GM19328 (cell line): ENCODE results near the gene RPL5.

Source experiments
- ATAC-seq: cut with Tn5 transposase; IDR thresholded peaks from one replicate; pipeline ENCODE4 v1.9.1; 2021; ENCODE audit warnings: mild to moderate bottlenecking, moderate library complexity; ENCODE audit not compliant: unreplicated experiment

Gene RPL5

GRCh38 chr1:92817986-92818764 lies 13.7 kb upstream of the RPL5 start:
- ATAC-seq: no peak

- ATAC-seq: no peak
Observed at GRCh38 chr1:92820024-92820423, 11.8 kb upstream of the RPL5 start.

GRCh38 chr1:92820551-92820950 lies 11.3 kb upstream of the RPL5 start:
- ATAC-seq: no peak

- no peak for ATAC-seq
Observed at GRCh38 chr1:92822879-92823278, 9.0 kb upstream of the RPL5 start.

- no peak for ATAC-seq
Observed at GRCh38 chr1:92826792-92827191, 5.0 kb upstream of the RPL5 start.

- ATAC-seq: no peak
Observed at GRCh38 chr1:92831368-92831761, 475 bp upstream of the RPL5 start.

GRCh38 chr1:92832537-92833114 lies 786 bp downstream of the RPL5 start:
- ATAC-seq: no peak

- no peak for ATAC-seq
Observed at GRCh38 chr1:92833840-92834239, 2.0 kb downstream of the RPL5 start.

- ATAC-seq: no peak
Observed at GRCh38 chr1:92834617-92835016, 2.8 kb downstream of the RPL5 start.

- ATAC-seq: no peak
Observed at GRCh38 chr1:92837062-92837461, 5.2 kb downstream of the RPL5 start.

GRCh38 chr1:92838519-92838918 lies 6.7 kb downstream of the RPL5 start:
- no peak for ATAC-seq

- ATAC-seq: no peak
Observed at GRCh38 chr1:92839442-92839841, 7.6 kb downstream of the RPL5 start.

GRCh38 chr1:92840600-92840999 lies 8.8 kb downstream of the RPL5 start:
- ATAC-seq: no peak

GRCh38 chr1:92842082-92843045 lies 10.5 kb downstream of the RPL5 start:
- no peak for ATAC-seq

GRCh38 chr1:92843046-92843423 lies 11.2 kb downstream of the RPL5 start:
- no peak for ATAC-seq

- no peak for ATAC-seq
Observed at GRCh38 chr1:92843429-92844352, 11.9 kb downstream of the RPL5 start.

GRCh38 chr1:92844439-92844838 lies 12.6 kb downstream of the RPL5 start:
- no peak for ATAC-seq

- ATAC-seq: no peak
Observed at GRCh38 chr1:92845908-92846307, 14.1 kb downstream of the RPL5 start.

- ATAC-seq: no peak
Observed at GRCh38 chr1:92848201-92848600, 16.4 kb downstream of the RPL5 start.

- no peak for ATAC-seq
Observed at GRCh38 chr1:92850019-92850418, 18.2 kb downstream of the RPL5 start.

GRCh38 chr1:92851729-92852128 lies 19.9 kb downstream of the RPL5 start:
- ATAC-seq: no peak
